Endothelial cell of umbilical vein (primary cell): ENCODE results near the gene FRMD4A. TPM values are rescaled to one million over a fixed set of nuclear protein-coding genes. Genes with fewer than 3 reads are reported as not detected.

Experiments used
- BruUV-seq: library from RNA; stranded (reverse); fragments of 400-500 nt; replicated peaks from 2 replicates; lab custom pipeline; 2021; lab: Mats Ljungman, UMichigan
- CTCF ChIA-PET: fragments of 300-600, 350-600 bp; sonication (Branson Sonifier 250); formaldehyde crosslinking; loops from one replicate; lab custom pipeline; 2021; ENCODE audit warnings: antibody characterized with exemption, inconsistent platforms; lab: Charles Lee
- POLR2A ChIA-PET: fragments of 300-600, 350-600 bp; sonication (Branson Sonifier 250); formaldehyde crosslinking; loops from one replicate; lab custom pipeline; 2021; ENCODE audit warnings: antibody characterized with exemption, inconsistent platforms; lab: Charles Lee
- DNase-seq: peaks from one replicate; pipeline ENCODE4 v3.0.0-alpha.2; 2011; ENCODE audit warnings: low read depth, low spot score
- FAIRE-seq: peaks from 2 replicates; lab custom pipeline; 2011; peaks lifted over from hg19 to GRCh38; lab: Jason Lieb, UNC
- H2AFZ ChIP-seq: 2 replicates; pipeline ENCODE4 v1.6.0; 2012; ENCODE audit warnings: low read depth, low read length, control low read depth, inconsistent platforms
- H3K27ac ChIP-seq: 2 replicates; pipeline ENCODE4 v1.5.1; 2011; ENCODE audit warnings: low read depth, mild to moderate bottlenecking, control low read depth, low read length, moderate library complexity; ENCODE audit not compliant: insufficient read depth
- H3K27me3 ChIP-seq, 2 experiments: 2 replicates each; pipeline versions ENCODE4 v1.6.0 to v1.6.1; 2011; ENCODE audit warnings: low read length in 2 of 2, mixed read lengths in 1 of 2; ENCODE audit not compliant: control insufficient read depth in 2 of 2, insufficient read depth in 2 of 2
- H3K36me3 ChIP-seq, 2 experiments: 2 replicates in 1 of 2; 3 replicates in 1 of 2; pipeline ENCODE4 v1.5.1; 2011; ENCODE audit warnings: low read length in 2 of 2, mild to moderate bottlenecking in 1 of 2, moderate library complexity in 1 of 2; ENCODE audit not compliant: control insufficient read depth in 2 of 2, insufficient read depth in 2 of 2; ENCODE audit errors: extremely low read depth in 1 of 2
- H3K4me1 ChIP-seq: 3 replicates; pipeline ENCODE4 v1.5.1; 2011; ENCODE audit warnings: mild to moderate bottlenecking, low read length; ENCODE audit not compliant: control insufficient read depth, insufficient read depth; ENCODE audit errors: extremely low read depth
- H3K4me2 ChIP-seq: 2 replicates; pipeline ENCODE4 v1.6.1; 2011; ENCODE audit warnings: low read length, control low read depth, mixed read lengths; ENCODE audit not compliant: insufficient read depth
- H3K4me3 ChIP-seq, 3 experiments: fragments of 200-600 bp in 1 of 3; sonication (generic), shearing (Covaris generic) in 1 of 3; replicated peaks in 1 of 3; 2 replicates each; pipeline ENCODE4 v1.5.1; 2011 to 2016; ENCODE audit warnings: control low read depth in 3 of 3, low read length in 3 of 3, mild to moderate bottlenecking in 2 of 3, inconsistent platforms in 1 of 3, low read depth in 1 of 3, moderate library complexity in 1 of 3; ENCODE audit not compliant: insufficient read depth in 1 of 3
- H3K79me2 ChIP-seq: 2 replicates; pipeline ENCODE4 v1.6.0; 2012; ENCODE audit warnings: low read length, inconsistent platforms; ENCODE audit not compliant: control insufficient read depth, insufficient read depth
- H3K9ac ChIP-seq: replicated peaks from 2 replicates; pipeline ENCODE3; 2011; ENCODE audit warnings: low read length, control low read depth; ENCODE audit not compliant: insufficient read depth; ENCODE audit errors: extremely low read depth
- H3K9me1 ChIP-seq: replicated peaks from 3 replicates; pipeline ENCODE4 v1.6.0; 2011; ENCODE audit warnings: mild to moderate bottlenecking, low read length; ENCODE audit not compliant: control insufficient read depth, insufficient read depth; ENCODE audit errors: extremely low read depth
- H3K9me3 ChIP-seq: replicated peaks from 2 replicates; pipeline ENCODE4 v1.5.1; 2012; ENCODE audit warnings: low read length, inconsistent platforms; ENCODE audit not compliant: control insufficient read depth, insufficient read depth
- H4K20me1 ChIP-seq: replicated peaks from 2 replicates; pipeline ENCODE3; 2011; ENCODE audit warnings: mild to moderate bottlenecking, low read length; ENCODE audit not compliant: control insufficient read depth, insufficient read depth; ENCODE audit errors: extremely low read depth
- EZH2 ChIP-seq: IDR thresholded peaks from 2 replicates; pipeline ENCODE4 v1.6.1; 2012; ENCODE audit warnings: borderline replicate concordance, low read depth, mild to moderate bottlenecking, moderate library complexity, low read length, inconsistent platforms; ENCODE audit not compliant: severe bottlenecking
- FOS ChIP-seq: IDR thresholded peaks from 2 replicates; pipeline ENCODE4 v1.6.1; 2011; ENCODE audit warnings: mild to moderate bottlenecking, low read length, moderate library complexity, borderline replicate concordance; ENCODE audit not compliant: insufficient read depth
- GATA2 ChIP-seq: IDR thresholded peaks from 2 replicates; pipeline ENCODE4 v1.7.0; 2011; ENCODE audit warnings: low read depth, mild to moderate bottlenecking, moderate library complexity, mixed read lengths, low read length; ENCODE audit not compliant: insufficient read length, insufficient read depth
- JUN ChIP-seq: IDR thresholded peaks from 2 replicates; pipeline ENCODE4 v1.6.1; 2011; ENCODE audit warnings: borderline replicate concordance, low read depth; ENCODE audit not compliant: insufficient read length, insufficient read depth
- MAX ChIP-seq: IDR thresholded peaks from 2 replicates; pipeline ENCODE4 v1.6.1; 2011; ENCODE audit not compliant: insufficient read depth, insufficient read length
- MYC ChIP-seq: IDR thresholded peaks from one replicate; pipeline ENCODE4 v1.6.1; 2011; ENCODE audit warnings: mild to moderate bottlenecking, low read depth, low read length
- POLR2A ChIP-seq: IDR thresholded peaks from 2 replicates; pipeline ENCODE4 v1.6.1; 2012; ENCODE audit warnings: low read depth, mild to moderate bottlenecking, control low read depth, low read length
- POLR2AphosphoS5 ChIP-seq: IDR thresholded peaks from 2 replicates; pipeline ENCODE4 v1.6.1; 2012; ENCODE audit warnings: low read depth, mild to moderate bottlenecking, control low read depth, low read length, moderate library complexity; ENCODE audit not compliant: insufficient read depth
- dilution Hi-C: fragments of 300-500 bp; cut with MboI; formaldehyde crosslinking; loops from one replicate; pipeline ENCODE4 v1.15.0; 2019; ENCODE audit warnings: low sequenced_read_pairs; ENCODE audit not compliant: extremely low pct_ligation_motif_present
- intact Hi-C: fragments of 100-400 bp; cut with micrococcal nuclease; formaldehyde crosslinking; loops from one replicate; pipeline ENCODE4 v1.10.0; 2022
- polyA plus RNA-seq, 4 experiments: library from polyadenylated mRNA; depleted of rRNA in 3 of 4; stranded (reverse) in 3 of 4; unstranded in 1 of 4; fragments of >200 nt; gene quantifications; 2 replicates each; pipeline versions ENCODE4 v1.2.1 to v1.2.3, GENCODE V29; 2011 to 2012; ENCODE audit warnings: missing spikeins in 1 of 4
- total RNA-seq: library from RNA; stranded (reverse); gene quantifications from 2 replicates; pipeline ENCODE4 v1.2.3, GENCODE V29; 2021
- TF ChIP-seq, protein P1 (sequence below), 2 donors: IDR thresholded peaks; 1 replicate in 1 of 2; 2 replicates in 1 of 2; pipeline ENCODE4 v1.5.1; 2011; ENCODE audit warnings: low read length in 2 of 2, mild to moderate bottlenecking in 2 of 2, moderate library complexity in 2 of 2, control low read depth in 1 of 2, inconsistent platforms in 1 of 2, low read depth in 1 of 2; ENCODE audit not compliant: insufficient read depth in 1 of 2; ENCODE audit errors: extremely low read depth in 1 of 2

The FRMD4A gene
- total and polyA plus RNA-seq, 2 donors (not counting 3 experiments of a cell fraction or from before 2014, with no cell fraction given) = 123 to 148 TPM

DNA sequence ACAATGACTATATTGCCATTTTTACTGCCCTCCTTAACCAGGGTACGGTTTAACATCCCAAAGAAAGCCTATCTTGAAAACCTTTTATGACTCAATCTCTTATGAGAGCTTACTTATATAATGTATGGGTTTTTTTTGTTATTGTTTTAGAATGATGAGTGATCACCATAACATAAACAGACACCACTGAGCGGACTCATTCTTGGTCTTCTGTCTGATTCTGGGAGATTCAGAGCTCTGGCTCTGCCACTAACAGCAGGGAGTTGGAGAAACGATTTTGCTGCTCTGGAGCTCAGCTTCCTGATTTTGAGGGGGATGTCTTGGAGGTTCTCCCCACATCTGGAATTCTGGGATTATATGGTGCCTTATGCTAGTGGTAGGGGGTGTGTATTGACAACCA is 244.1 kb downstream of the FRMD4A start:
- intact Hi-C loops (no loop called here), dilution Hi-C loops (no loop called here)
- no peaks in the 10 kb centered on the region for H3K79me2 ChIP-seq
- FAIRE-seq (no peak), DNase-seq (no peak)
- TF ChIP-seq, protein P1, sequence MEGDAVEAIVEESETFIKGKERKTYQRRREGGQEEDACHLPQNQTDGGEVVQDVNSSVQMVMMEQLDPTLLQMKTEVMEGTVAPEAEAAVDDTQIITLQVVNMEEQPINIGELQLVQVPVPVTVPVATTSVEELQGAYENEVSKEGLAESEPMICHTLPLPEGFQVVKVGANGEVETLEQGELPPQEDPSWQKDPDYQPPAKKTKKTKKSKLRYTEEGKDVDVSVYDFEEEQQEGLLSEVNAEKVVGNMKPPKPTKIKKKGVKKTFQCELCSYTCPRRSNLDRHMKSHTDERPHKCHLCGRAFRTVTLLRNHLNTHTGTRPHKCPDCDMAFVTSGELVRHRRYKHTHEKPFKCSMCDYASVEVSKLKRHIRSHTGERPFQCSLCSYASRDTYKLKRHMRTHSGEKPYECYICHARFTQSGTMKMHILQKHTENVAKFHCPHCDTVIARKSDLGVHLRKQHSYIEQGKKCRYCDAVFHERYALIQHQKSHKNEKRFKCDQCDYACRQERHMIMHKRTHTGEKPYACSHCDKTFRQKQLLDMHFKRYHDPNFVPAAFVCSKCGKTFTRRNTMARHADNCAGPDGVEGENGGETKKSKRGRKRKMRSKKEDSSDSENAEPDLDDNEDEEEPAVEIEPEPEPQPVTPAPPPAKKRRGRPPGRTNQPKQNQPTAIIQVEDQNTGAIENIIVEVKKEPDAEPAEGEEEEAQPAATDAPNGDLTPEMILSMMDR (IDR thresholded peaks at IDR 0.05; ENCODE audit: extremely low read depth in 1 of 2, insufficient read depth in 1 of 2, low read depth in 1 of 2, low read length in 2 of 2) = no peak
- TF ChIP-seq GATA2 (no peak), POLR2A (no peak), MAX (no peak), EZH2 (no peak), MYC (no peak), FOS (no peak), POLR2AphosphoS5 (no peak), JUN (no peak)
- no peaks in the 10 kb centered on the region for H3K9me3 ChIP-seq
- H3K27me3 ChIP-seq = no peaks in the 10 kb centered on the region
- H3K36me3 ChIP-seq = no peaks in the 10 kb centered on the region
- ChIA-PET CTCF (interaction anchor here (0.6 to 1.4 kb wide), 4 partner anchors 11 to 127 kb away, joined by 3 to 5 read pairs (median 3); no protein-coding TSS in a partner anchor), POLR2A (no interaction called here)
- H4K20me1 ChIP-seq = no peaks in the 10 kb centered on the region
- H3K4me2 ChIP-seq = no peak overlapping the region
- no peak overlapping the region for H3K27ac ChIP-seq
- no TSS peak for BruUV-seq
- H3K9ac ChIP-seq = no peak overlapping the region
- no peaks in the 10 kb centered on the region for H3K4me1 ChIP-seq
- H3K9me1 ChIP-seq = no peaks in the 10 kb centered on the region
- no peak overlapping the region for H3K4me3 ChIP-seq
- no peak overlapping the region for H2AFZ ChIP-seq
